GM18505 (cell line): ENCODE measurements around the gene ARL13A.

ENCODE experiments used
- ATAC-seq: cut with Tn5 transposase; IDR thresholded peaks from one replicate; pipeline ENCODE4 v1.9.1; 2021; ENCODE audit not compliant: unreplicated experiment
- POLR2A ChIP-seq: IDR thresholded peaks from 4 replicates; pipeline ENCODE4 v1.6.1; 2011; ENCODE audit warnings: borderline replicate concordance; ENCODE audit not compliant: insufficient read depth, insufficient read length; ENCODE audit errors: extremely low read depth

ARL13A gene

DNA sequence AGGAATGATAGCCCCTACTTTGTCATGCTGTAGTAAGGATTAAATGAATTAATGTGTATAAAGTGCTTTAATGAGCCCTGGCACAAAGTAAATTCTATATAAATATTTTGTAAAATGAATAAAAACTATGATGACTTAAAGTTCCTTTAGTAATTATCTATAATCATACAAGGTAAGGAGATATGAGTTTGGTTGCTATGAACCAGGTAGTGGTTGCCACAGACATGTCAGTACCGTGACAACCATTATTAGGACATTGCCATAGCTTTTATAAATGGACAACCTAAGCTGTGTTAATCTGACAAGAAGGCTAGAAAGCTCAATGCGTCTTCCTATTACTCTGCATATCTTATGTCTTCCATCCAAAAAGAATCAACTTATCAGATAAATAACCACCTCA is at the start of gene ARL13A:
Gene ARL13A, plus strand, starts transcription at position 301 of the 400 bp plus-strand sequence. CDS start 3,982 bp downstream, outside the sequence.
- no peak for ATAC-seq
- no peak for TF ChIP-seq POLR2A

DNA sequence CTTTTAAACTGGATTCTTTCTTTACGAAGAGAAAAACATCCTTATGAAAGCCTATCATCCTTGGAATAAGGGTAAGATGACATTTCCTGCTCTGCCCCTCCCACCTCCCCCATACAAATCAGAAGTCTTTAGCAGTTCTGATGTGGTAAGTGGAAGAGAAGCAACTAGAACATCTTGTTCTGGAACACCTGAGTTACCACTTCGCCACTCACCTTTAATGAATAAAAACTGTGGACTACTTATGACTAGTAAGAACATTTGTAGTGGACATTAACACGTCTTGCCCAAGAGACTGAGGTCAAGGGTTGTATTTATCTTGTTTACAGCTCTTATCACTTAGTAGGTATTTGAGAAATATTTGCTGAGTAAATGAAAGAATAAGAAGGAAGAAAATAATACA is 45.1 kb upstream of the ARL13A start:
- no peak for TF ChIP-seq POLR2A
- ATAC-seq, result no peak

DNA sequence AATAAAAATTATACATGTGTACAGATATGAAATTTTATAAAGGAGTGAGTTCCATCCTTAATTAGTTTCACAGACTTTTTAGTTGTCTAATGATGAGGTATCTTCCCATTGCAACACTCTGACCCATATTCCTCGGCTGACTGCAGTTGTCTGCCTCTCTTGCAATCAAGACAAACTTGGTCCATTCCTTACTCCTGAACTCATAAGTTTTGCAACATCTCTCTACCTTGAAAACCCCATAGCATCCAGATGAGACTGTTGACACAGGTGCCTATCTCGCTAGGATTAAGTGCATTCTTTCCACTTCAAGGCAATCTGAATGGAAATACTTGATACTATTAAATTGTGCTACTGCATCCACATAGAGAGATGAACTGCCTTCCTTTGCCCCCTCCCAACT is 43.1 kb upstream of the ARL13A start:
- no peak for ATAC-seq
- TF ChIP-seq POLR2A, result no peak

DNA sequence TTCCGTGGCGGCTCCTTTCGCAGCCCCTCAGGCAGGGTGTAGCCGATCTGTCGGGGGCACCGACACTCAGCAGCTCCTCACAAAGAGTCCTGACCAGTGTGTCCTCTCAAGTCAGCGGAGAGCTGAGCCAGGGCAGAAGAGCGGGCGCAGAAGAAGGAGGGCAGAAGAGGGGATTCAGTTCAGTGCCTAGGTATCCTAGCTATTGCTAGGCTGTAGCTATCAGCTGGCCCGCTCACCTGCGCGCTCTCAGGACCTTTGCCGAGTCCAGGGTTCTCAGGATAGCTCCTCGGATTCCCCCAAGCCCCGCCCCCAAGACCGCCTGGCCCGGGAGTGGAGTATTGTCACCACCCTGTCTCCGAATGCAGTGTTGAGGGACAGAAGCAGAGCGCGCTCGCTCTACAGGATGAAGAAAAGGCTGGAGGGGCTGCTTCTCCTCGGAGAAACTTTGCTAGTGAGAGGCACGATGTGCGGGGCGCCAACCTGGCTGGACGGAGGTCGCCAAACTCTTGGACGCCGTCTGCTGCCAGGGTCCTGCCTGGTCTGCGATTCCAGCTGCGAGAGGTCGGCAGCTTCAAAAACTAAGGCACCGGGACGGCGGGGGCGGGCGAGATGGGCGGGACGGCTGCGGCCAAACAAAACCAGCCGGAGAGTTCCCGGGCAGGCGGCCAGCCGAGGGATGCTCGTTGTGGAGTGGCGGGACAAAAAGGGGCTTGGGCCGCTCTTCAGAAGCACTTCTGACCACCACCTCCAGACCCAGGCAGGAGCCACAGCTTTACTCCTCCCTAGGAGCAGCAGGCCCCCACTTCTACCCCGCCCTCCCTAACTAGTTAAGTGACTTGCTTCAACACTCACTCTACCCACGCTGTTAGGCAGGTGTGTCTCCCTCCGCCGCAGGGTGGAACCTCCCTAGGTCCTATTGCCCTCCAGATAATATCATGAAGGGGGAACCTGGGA is 40.6 kb upstream of the ARL13A start, which contains the start of gene XKRX:
Gene XKRX, minus strand, starts transcription at position 258 of the 954 bp plus-strand sequence. CDS start 613 bp downstream, outside the sequence.
- TF ChIP-seq POLR2A, result no peak
- peak; percentile 55 for ATAC-seq

DNA sequence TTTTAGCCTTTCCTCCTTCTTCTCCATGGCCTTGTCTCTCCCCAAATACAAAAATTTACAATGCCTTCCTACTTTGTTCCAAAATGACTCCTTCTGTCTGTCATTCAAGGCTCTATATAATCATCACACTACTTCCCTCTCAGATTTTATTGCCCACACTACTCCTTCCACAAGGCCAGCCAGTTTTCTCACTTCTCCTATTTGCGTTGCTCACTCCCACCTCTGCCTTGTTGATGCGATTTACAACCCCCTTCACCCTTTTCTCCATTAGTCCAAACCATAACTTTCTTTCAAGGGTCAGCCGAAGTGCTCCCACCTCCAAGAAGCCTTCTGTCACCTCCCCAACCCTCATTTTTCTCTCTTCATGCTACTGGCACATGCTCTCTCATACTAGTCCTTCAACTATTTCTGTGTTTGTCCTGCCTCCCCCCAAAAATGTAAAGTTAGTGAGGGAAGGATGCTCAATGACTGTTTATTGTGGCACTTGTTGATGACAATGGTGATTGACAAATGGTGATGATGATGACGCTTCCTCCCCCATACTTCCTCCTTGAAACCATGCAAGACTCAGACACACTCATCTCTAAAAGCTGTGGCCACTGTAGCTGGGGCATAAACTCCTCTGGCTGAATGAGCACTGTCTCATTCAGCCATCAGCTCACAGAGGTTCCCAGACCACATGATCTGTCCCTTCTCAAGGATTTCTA is 38.1 kb upstream of the ARL13A start:
- ATAC-seq, result peak; percentile 64

DNA sequence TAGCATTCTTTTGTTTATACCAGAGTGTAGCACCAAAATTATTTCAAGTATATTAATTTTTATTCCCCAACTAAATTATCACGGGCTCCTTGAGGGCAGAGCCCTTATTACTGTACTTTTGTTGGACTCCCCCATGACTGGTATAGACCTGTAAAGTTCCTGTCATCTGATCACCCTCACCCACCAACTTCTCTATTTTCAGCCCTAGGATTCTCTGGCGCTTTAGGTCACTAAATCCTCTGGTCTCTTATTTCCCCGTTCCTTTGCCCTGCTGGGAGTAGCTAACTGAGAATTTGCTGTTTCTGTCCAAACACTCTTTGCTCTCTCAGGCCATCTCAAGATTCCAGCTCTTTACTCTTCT is 37.6 kb upstream of the ARL13A start:
- no peak for TF ChIP-seq POLR2A
- ATAC-seq, result no peak

More for the DNA sequence above, 38.1 kb upstream of the ARL13A start:
- no peak for TF ChIP-seq POLR2A

DNA sequence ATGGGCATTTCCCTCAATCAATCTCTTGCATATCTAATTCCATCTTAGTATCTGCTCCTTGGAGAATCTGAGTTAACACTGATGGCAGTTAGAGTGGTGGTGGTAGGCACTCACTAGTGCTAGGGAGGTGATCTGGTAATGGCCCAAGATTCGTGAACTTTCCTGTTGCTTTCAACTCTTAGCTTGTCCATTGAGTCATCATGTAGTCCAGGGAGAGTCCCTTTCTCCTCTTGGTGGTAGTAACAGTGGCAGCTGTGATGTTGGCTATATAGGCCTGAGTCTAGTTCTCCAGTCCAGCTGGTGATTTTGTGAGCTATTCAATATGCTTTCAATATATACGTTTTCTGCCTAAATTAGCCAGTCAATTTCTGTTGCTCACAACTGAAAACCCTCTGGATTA is 33.7 kb upstream of the ARL13A start:
- no peak for TF ChIP-seq POLR2A
- ATAC-seq, result no peak

DNA sequence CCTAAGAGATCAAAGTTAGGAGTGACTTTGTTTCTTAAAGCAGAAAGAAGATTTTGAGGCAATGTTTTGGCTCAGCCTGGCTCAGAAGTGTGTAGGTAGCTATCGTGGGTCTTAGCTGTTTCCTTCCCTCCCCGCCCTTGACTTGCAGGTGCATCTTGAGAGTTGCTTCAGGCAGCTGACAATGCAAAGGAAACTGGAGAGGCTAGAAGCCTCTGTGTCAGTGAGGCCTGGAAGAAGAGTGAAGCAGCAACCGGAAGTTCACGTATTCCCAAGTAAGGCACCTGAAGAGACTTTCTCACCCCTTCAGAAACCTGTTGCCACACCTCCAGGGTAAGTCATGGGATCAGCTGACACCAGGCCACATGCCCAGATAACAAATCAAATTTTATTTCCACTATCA is 30.2 kb upstream of the ARL13A start:
- no peak for ATAC-seq
- no peak for TF ChIP-seq POLR2A

DNA sequence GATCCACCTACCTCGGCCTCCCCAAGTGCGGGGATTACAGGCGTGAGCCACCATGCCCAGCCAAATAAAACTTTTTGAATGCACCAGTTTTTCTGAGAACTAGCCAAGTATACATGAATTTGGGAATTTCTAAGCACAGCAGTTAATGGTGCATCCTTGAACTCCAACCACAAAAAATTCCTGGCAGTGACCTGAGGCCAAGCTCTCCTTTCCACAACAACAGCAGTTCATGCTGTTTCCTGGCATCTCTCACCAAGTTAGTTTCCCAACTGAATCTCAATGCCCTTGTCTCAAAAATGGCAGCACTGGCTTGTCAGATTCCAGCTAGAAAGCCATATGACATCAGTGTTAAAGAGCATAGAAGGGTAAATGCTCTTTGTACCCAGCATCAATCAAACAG is 24.9 kb upstream of the ARL13A start:
- TF ChIP-seq POLR2A, result no peak
- ATAC-seq, result no peak

DNA sequence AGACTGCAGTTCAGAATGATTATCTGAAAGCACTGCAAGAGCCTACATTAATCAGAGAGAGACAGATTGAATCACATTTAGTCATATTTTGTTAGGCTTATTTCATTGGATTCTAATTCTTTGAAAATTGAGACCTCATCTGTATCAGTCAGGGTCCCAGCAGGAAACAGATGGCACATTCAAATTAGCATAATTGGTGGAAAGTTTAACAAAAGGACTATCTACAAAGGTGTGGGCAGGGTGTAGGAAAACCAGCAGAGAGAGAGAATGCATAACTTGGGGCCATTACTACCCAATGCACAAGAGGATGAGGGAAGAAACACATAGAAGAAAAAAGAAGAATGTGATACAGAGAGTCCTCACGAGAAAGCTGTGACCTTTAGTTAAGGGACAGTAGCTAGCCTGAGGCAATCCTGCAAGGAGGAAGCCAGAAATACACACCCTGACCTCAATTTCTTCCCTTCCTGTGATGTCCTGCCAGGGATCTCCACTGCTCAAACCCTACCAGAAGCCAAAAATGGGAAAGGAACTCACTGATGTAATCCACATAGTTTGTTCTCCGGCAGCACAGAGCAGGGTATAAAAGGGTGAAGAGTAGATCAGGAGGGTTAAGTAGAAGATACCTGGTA is 23.1 kb upstream of the ARL13A start:
- ATAC-seq, result no peak
- no peak for TF ChIP-seq POLR2A

DNA sequence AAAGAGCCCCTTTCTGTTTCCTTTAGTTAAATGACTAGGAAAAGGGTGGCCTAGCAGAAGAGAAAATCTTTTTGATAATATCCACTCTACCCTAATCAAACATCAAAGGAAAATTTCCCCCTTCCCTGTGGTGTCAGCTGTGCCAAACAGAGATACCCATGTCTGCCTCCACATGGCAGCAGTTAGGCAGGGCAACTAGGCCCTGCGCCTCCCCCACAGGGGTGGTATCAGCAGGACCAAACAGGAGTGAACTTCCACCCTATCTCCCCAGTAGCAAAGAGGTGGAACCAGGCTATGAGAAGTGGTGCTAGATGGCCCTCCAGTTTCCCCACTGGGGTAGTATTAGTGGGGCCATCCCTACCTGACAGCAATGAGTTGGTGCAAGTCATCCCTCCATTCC is 21.0 kb upstream of the ARL13A start:
- TF ChIP-seq POLR2A, result no peak
- ATAC-seq, result no peak

DNA sequence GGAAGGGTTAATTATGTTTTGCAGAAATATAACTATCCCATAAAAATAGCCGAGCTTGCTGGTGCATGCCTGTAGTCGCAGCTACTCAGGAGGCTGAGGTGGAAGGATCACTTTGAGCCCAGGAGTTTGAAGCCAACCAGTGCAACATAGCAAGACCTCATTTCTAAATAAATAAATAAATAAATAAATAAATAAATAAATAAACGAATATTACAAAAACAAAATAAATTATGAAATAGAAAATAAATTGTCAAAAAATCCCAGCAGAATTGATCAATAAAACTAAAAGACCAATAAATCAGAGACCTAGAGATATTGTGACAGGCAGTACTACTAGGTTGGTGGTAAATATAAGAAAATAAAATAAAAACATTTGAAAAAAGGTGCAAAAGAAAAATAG is 6.7 kb upstream of the ARL13A start:
- TF ChIP-seq POLR2A, result no peak
- no peak for ATAC-seq

DNA sequence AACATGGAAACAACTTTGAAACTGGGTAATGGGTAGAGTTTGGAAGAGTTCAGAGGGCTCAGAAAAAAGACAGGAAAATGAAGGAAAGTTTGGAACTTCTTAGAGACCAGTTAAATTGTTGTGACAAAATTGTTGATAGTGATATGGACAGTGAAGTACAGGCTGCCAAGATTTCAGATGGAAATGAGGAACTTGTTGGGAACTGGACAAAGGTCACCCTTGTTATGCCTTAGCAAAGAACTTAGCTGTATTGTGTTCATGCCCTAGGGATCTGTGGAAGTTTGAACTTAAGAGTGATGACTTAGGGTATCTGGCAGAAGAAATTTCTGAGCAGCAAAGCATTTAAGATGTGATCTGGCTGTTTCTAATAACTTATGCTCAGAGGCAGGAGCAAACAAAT is 5.1 kb upstream of the ARL13A start:
- ATAC-seq, result no peak

More for the DNA sequence above, 5.1 kb upstream of the ARL13A start:
- TF ChIP-seq POLR2A, result no peak
